Peyer's patch (tissue), 4 donors: ENCODE results near the gene USH2A. TPM values are rescaled to one million over a fixed set of nuclear protein-coding genes. Genes with fewer than 3 reads are reported as not detected.
"Not testable (repeated sequence)": the region's sequence is repeated elsewhere in the genome, so short reads cannot be mapped to it uniquely, and the experiment has no call there.

Source experiments
- DNase-seq, 3 donors: peaks; one replicate each; pipeline ENCODE4 v3.0.0-alpha.2; 2017 to 2019
- H3K27ac ChIP-seq, 4 donors: fragments of 200-600 bp; sonication (generic); one replicate each; pipeline ENCODE4 v1.5.1; 2016 to 2019
- H3K27me3 ChIP-seq, 2 donors: fragments of 200-600 bp; sonication (generic); one replicate each; pipeline ENCODE4 v1.5.1; 2019
- H3K36me3 ChIP-seq, 3 donors: fragments of 200-600 bp; sonication (generic); one replicate each; pipeline ENCODE4 v1.5.1; 2016 to 2019
- H3K4me1 ChIP-seq, 4 donors: fragments of 200-600 bp; sonication (generic); one replicate each; pipeline ENCODE4 v1.5.1; 2016 to 2019
- H3K4me3 ChIP-seq, 4 donors: fragments of 200-600 bp; sonication (generic); 1 replicate in 3 of 4; 2 replicates in 1 of 4; pipeline ENCODE4 v1.5.1; 2016 to 2019; ENCODE audit warnings: mild to moderate bottlenecking in 1 of 4
- H3K9me3 ChIP-seq, 4 donors: fragments of 200-600 bp; sonication (generic); one replicate each; pipeline ENCODE4 v1.5.1; 2016 to 2019; ENCODE audit warnings: mild to moderate bottlenecking in 1 of 4
- CTCF ChIP-seq, 6 experiments: fragments of 450-650 bp in 4 of 6; fragments of 200-600 bp in 2 of 6; sonication (generic) in 1 of 6; IDR thresholded peaks; one replicate each; pipeline ENCODE4 v1.5.1; 2017 to 2019; ENCODE audit warnings: antibody characterized with exemption in 6 of 6, mild to moderate bottlenecking in 3 of 6, moderate library complexity in 1 of 6
- POLR2A ChIP-seq, 2 donors: fragments of 450-650 bp; IDR thresholded peaks; one replicate each; pipeline ENCODE4 v1.5.1; 2017; ENCODE audit warnings: antibody characterized with exemption in 2 of 2, mild to moderate bottlenecking in 2 of 2, moderate library complexity in 2 of 2
- total RNA-seq, 4 donors: library from RNA; depleted of rRNA; stranded (reverse); fragments of >200 nt; gene quantifications; one replicate each; pipeline ENCODE4 v1.1.0, GENCODE V29; 2016

USH2A gene
- total RNA-seq, 4 donors from 2014 or later: not detected

GRCh38 chr1:216154063-216154462 lies 269.2 kb downstream of the USH2A start:
- no peak overlapping the region for H3K4me3 ChIP-seq
- H3K4me1 ChIP-seq: no peaks in the 10 kb centered on the region
- no peak overlapping the region for H3K27ac ChIP-seq
- no peaks in the 10 kb centered on the region for H3K9me3 ChIP-seq
- no peaks in the 10 kb centered on the region for H3K36me3 ChIP-seq
- DNase-seq: no peak
- TF ChIP-seq POLR2A (IDR thresholded peaks at IDR 0.05) (no peak), CTCF (IDR thresholded peaks at IDR 0.05) (no peak)
- H3K27me3 ChIP-seq: no peaks in the 10 kb centered on the region

GRCh38 chr1:216153130-216153529 lies 270.1 kb downstream of the USH2A start:
- Histone ChIP-seq H3K36me3 (no peaks in the 10 kb centered on the region), H3K27ac (no peak overlapping the region), H3K4me1 (no peaks in the 10 kb centered on the region), H3K9me3 (no peaks in the 10 kb centered on the region), H3K4me3 (no peak overlapping the region), H3K27me3 (no peaks in the 10 kb centered on the region)
- TF ChIP-seq POLR2A (IDR thresholded peaks at IDR 0.05) (no peak), CTCF (IDR thresholded peaks at IDR 0.05) (no peak)
- DNase-seq: no peak

GRCh38 chr1:216145451-216146018 lies 277.7 kb downstream of the USH2A start:
- H3K4me3 ChIP-seq, H3K36me3 ChIP-seq, H3K27ac ChIP-seq, H3K9me3 ChIP-seq, H3K4me1 ChIP-seq, H3K27me3 ChIP-seq, DNase-seq: not testable (repeated sequence)

GRCh38 chr1:216144661-216145450 lies 278.4 kb downstream of the USH2A start:
- Histone ChIP-seq H3K4me3 (no peak overlapping the region), H3K27ac (no peak overlapping the region), H3K4me1 (no peaks in the 10 kb centered on the region), H3K9me3 (no peaks in the 10 kb centered on the region), H3K27me3 (no peaks in the 10 kb centered on the region), H3K36me3 (no peaks in the 10 kb centered on the region)
- no peak for DNase-seq
- TF ChIP-seq CTCF (IDR thresholded peaks at IDR 0.05): no peak
- no peak for TF ChIP-seq POLR2A (IDR thresholded peaks at IDR 0.05)

- Histone ChIP-seq H3K9me3 (no peaks in the 10 kb centered on the region), H3K4me1 (no peaks in the 10 kb centered on the region), H3K36me3 (no peaks in the 10 kb centered on the region), H3K27me3 (no peaks in the 10 kb centered on the region), H3K27ac (no peak overlapping the region), H3K4me3 (no peak overlapping the region)
- DNase-seq: no peak
- TF ChIP-seq POLR2A (IDR thresholded peaks at IDR 0.05) (no peak), CTCF (IDR thresholded peaks at IDR 0.05) (no peak)
Observed at GRCh38 chr1:216142921-216143320, 280.3 kb downstream of the USH2A start.

- Histone ChIP-seq H3K36me3 (no peaks in the 10 kb centered on the region), H3K4me3 (no peak overlapping the region), H3K9me3 (no peaks in the 10 kb centered on the region), H3K27ac (no peak overlapping the region), H3K27me3 (no peaks in the 10 kb centered on the region), H3K4me1 (no peaks in the 10 kb centered on the region)
- TF ChIP-seq CTCF (IDR thresholded peaks at IDR 0.05): no peak
- TF ChIP-seq POLR2A (IDR thresholded peaks at IDR 0.05): no peak
- no peak for DNase-seq
Observed at GRCh38 chr1:216140730-216141524, 282.3 kb downstream of the USH2A start.
